ENCODE results near the gene EMP2. TPM values are rescaled to one million over a fixed set of nuclear protein-coding genes. Genes with fewer than 3 reads are reported as not detected.
A peak's percentile ranks its signal among the peaks of the same experiment; 100 is the strongest.

The EMP2 gene
- total RNA-seq, 1 experiment from 2014 or later = 14.4 TPM

DNA sequence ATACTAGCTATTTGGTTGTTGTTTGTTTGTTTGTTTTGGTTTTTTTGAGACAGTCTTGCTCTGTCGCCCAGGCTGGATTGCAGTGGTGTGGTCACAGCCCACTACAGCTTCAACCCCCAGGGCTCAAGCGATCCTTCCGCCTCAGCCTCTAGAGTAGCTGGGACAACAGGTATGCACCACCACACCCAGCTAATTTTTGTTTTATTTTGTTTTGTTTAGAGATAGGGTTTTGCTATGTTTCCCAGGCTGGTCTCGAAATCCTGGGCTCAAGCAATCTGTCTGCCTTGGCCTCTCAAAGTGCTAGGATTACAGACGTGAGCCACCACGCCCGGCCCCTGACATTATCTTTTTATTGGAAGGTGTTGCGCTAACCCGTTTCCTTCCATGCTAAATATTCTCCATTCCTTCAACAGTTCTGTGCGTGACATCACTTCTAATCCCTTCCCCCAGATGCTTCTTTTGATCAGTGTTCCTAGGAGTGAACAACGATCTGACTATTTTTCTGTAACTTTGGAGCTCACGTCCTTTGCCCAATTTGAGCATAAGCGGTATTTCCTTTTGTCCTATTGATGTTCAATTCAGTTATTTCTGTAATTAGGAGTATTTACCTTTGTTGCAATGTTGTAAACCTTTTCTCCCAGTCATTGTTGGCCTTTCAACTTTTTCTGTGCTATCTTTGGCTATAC lies 30.2 kb upstream of the EMP2 start:
- no peak overlapping the region for H3K4me3 Mint-ChIP-seq
- H4K91ac ChIP-seq (ENCODE audit: insufficient read length, low read depth, low read length) = no peak overlapping the region
- no peaks in the 10 kb centered on the region for H3K27me3 ChIP-seq (ENCODE audit: insufficient read depth, low read length)
- H3K9me3 ChIP-seq (ENCODE audit: control insufficient read depth, low read depth, low read length) = no peaks in the 10 kb centered on the region
- no peaks in the 10 kb centered on the region for H3K79me2 ChIP-seq (ENCODE audit: insufficient read depth, low read length)
- H2BK12ac ChIP-seq (ENCODE audit: insufficient read length, low read depth, low read length) = no peak overlapping the region
- H2BK5ac ChIP-seq (ENCODE audit: insufficient read length, low read length) = no peak overlapping the region
- no peak overlapping the region for H2AK5ac ChIP-seq (ENCODE audit: insufficient read length, low read length)
- no peak overlapping the region for H3K27ac ChIP-seq (ENCODE audit: insufficient read length, low read depth, low read length)
- no peak overlapping the region for H2BK15ac ChIP-seq (ENCODE audit: low read depth, low read length)
- no peaks in the 10 kb centered on the region for H4K20me1 ChIP-seq (ENCODE audit: control insufficient read depth, insufficient read depth, insufficient read length)
- no peak overlapping the region for H4K5ac ChIP-seq (ENCODE audit: insufficient read length, low read depth, low read length)
- H3K4ac ChIP-seq (ENCODE audit: low read depth, low read length) = no peak overlapping the region
- H3K79me1 ChIP-seq (ENCODE audit: insufficient read depth, low read depth, low read length, poor library complexity, severe bottlenecking) = no peaks in the 10 kb centered on the region
- H2BK120ac ChIP-seq (ENCODE audit: low read depth, low read length, poor library complexity, severe bottlenecking) = no peak overlapping the region
- H3K56ac ChIP-seq (ENCODE audit: insufficient read length, low read depth, low read length) = no peak overlapping the region
- H3K36me3 Mint-ChIP-seq (ENCODE audit: insufficient read depth in 1 of 3, low read depth in 3 of 3) = no peaks in the 10 kb centered on the region
- no peak overlapping the region for H3T11ph ChIP-seq (ENCODE audit: low read length)
- no peak for DNase-seq
- no CpG with 5 or more reads among the region's 13 CpGs for WGBS (ENCODE audit: extremely low coverage, insufficient read length, low lambda C conversion rate)
- H2BK20ac ChIP-seq (ENCODE audit: low read depth, low read length, poor library complexity, severe bottlenecking) = no peak overlapping the region
- H3K9ac ChIP-seq (ENCODE audit: extremely low read depth, insufficient read length, low read length) = no peak overlapping the region
- H4K8ac ChIP-seq (replicated peaks; ENCODE audit: insufficient read length, low read depth, low read length) = no peak overlapping the region
- no peaks in the 10 kb centered on the region for H3K4me1 ChIP-seq (ENCODE audit: insufficient read depth, low read length)
- no peak overlapping the region for H2AFZ ChIP-seq (ENCODE audit: low read length)
- peaks cover 9 to 21% of the 10 kb centered on the region in 2 experiments for H3K4me1 Mint-ChIP-seq
- TF ChIP-seq, protein P1, sequence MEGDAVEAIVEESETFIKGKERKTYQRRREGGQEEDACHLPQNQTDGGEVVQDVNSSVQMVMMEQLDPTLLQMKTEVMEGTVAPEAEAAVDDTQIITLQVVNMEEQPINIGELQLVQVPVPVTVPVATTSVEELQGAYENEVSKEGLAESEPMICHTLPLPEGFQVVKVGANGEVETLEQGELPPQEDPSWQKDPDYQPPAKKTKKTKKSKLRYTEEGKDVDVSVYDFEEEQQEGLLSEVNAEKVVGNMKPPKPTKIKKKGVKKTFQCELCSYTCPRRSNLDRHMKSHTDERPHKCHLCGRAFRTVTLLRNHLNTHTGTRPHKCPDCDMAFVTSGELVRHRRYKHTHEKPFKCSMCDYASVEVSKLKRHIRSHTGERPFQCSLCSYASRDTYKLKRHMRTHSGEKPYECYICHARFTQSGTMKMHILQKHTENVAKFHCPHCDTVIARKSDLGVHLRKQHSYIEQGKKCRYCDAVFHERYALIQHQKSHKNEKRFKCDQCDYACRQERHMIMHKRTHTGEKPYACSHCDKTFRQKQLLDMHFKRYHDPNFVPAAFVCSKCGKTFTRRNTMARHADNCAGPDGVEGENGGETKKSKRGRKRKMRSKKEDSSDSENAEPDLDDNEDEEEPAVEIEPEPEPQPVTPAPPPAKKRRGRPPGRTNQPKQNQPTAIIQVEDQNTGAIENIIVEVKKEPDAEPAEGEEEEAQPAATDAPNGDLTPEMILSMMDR (conservative IDR thresholded peaks at IDR 0.05) = no peak
- H3K23me2 ChIP-seq (ENCODE audit: insufficient read length, low read depth, low read length, poor library complexity, severe bottlenecking) = no peaks in the 10 kb centered on the region
- H3K27ac Mint-ChIP-seq = peak overlapping the region in 1 of 3 experiments; percentile 8; a peak in 1 of 7 replicates
- H3K27me3 Mint-ChIP-seq (ENCODE audit: low read depth) = peaks cover 2% of the 10 kb centered on the region; the same call in 1 of the 2 replicates
- H3K4me2 ChIP-seq (ENCODE audit: insufficient read depth, insufficient read length, low read length) = no peak overlapping the region
- no peak overlapping the region for H3K18ac ChIP-seq (ENCODE audit: insufficient read length, low read depth, low read length)
- no peak overlapping the region for H3K23ac ChIP-seq (ENCODE audit: insufficient read length, low read depth, low read length)
- H3K9me3 Mint-ChIP-seq = no peaks in the 10 kb centered on the region
- H3K14ac ChIP-seq (ENCODE audit: insufficient read depth, low read length) = no peak overlapping the region

Data from H9 (cell line).